OCI-LY7 (cell line): Measurements from ENCODE around the gene PILRA. TPM values are rescaled to one million over a fixed set of nuclear protein-coding genes. Genes with fewer than 3 reads are reported as not detected.

Source experiments
- BruUV-seq: library from RNA; stranded (reverse); fragments of 400-500 nt; replicated peaks from 2 replicates; lab custom pipeline; 2021; lab: Mats Ljungman, UMichigan
- CTCF ChIA-PET: fragments of 300-600 bp; sonication (Branson Sonifier 250); formaldehyde crosslinking; loops from one replicate; lab custom pipeline; 2022; ENCODE audit warnings: antibody characterized with exemption; ENCODE audit not compliant: unreplicated experiment; lab: Charles Lee
- POLR2A ChIA-PET: fragments of 300-600 bp; sonication (Branson Sonifier 250); formaldehyde crosslinking; loops from one replicate; lab custom pipeline; 2022; ENCODE audit warnings: antibody characterized with exemption; lab: Charles Lee
- DNase-seq: peaks from one replicate; pipeline ENCODE4 v3.0.0-alpha.2; 2015; ENCODE audit warnings: low spot score
- H2AFZ ChIP-seq: fragments of 200-600 bp; sonication (generic), shearing (Covaris generic); 2 replicates; pipeline ENCODE4 v1.6.1; 2014; ENCODE audit warnings: mild to moderate bottlenecking, antibody characterized with exemption, low read length, moderate library complexity
- H3K27ac ChIP-seq: fragments of 200-600 bp; sonication (generic); 2 replicates; pipeline ENCODE4 v1.5.1; 2014; ENCODE audit warnings: mixed run types, low read depth, mild to moderate bottlenecking, moderate library complexity, low read length, inconsistent platforms; ENCODE audit not compliant: poor library complexity, severe bottlenecking
- H3K36me3 ChIP-seq: fragments of 200-600 bp; sonication (generic); 2 replicates; pipeline ENCODE4 v1.6.1; 2014; ENCODE audit warnings: mild to moderate bottlenecking, antibody characterized with exemption, low read length, moderate library complexity, mixed read lengths; ENCODE audit not compliant: insufficient read depth
- H3K4me1 ChIP-seq: fragments of 200-600 bp; sonication (generic); 2 replicates; pipeline ENCODE4 v1.5.1; 2014; ENCODE audit warnings: mild to moderate bottlenecking, low read length; ENCODE audit not compliant: insufficient read depth, poor library complexity, severe bottlenecking
- H3K4me2 ChIP-seq: fragments of 200-600 bp; sonication (generic); 2 replicates; pipeline ENCODE4 v1.6.1; 2014; ENCODE audit warnings: mild to moderate bottlenecking, low read length
- H3K4me3 ChIP-seq: fragments of 200-600 bp; sonication (generic); 2 replicates; pipeline ENCODE4 v1.5.1; 2014; ENCODE audit warnings: mild to moderate bottlenecking, low read depth, low read length; ENCODE audit not compliant: poor library complexity, severe bottlenecking
- H3K79me2 ChIP-seq: fragments of 200-600 bp; sonication (generic); 2 replicates; pipeline ENCODE4 v1.6.1; 2016; ENCODE audit warnings: low read depth, mild to moderate bottlenecking, low read length, moderate library complexity, mixed read lengths; ENCODE audit not compliant: insufficient read depth
- H3K9me2 ChIP-seq: fragments of 200-600 bp; sonication (generic); 2 replicates; pipeline ENCODE4 v1.6.1; 2016; ENCODE audit warnings: mild to moderate bottlenecking, low read length, mixed read lengths; ENCODE audit not compliant: insufficient read depth
- H3K9me3 ChIP-seq: fragments of 200-600 bp; sonication (generic); 2 replicates; pipeline ENCODE4 v1.6.1; 2014; ENCODE audit warnings: mild to moderate bottlenecking, mixed run types, low read length, mixed read lengths
- H4K20me1 ChIP-seq: fragments of 200-600 bp; sonication (generic); 2 replicates; pipeline ENCODE4 v1.6.1; 2014; ENCODE audit warnings: mild to moderate bottlenecking, antibody characterized with exemption, low read length, moderate library complexity, mixed read lengths; ENCODE audit not compliant: insufficient read depth
- CTCF ChIP-seq: fragments of 200-600 bp; sonication (generic); conservative IDR thresholded peaks from 2 replicates; pipeline ENCODE4 v1.5.1; 2014; ENCODE audit warnings: mild to moderate bottlenecking, antibody characterized with exemption, low read length, moderate library complexity, mixed read lengths
- EZH2phosphoT487 ChIP-seq: fragments of 200-600 bp; sonication (generic); IDR thresholded peaks from 2 replicates; pipeline ENCODE4 v1.6.1; 2018; ENCODE audit warnings: low read depth, borderline replicate concordance, mild to moderate bottlenecking, mixed run types, antibody characterized with exemption, low read length, moderate library complexity, mixed read lengths
- intact Hi-C: fragments of 100-400 bp; cut with micrococcal nuclease; formaldehyde crosslinking; loops from one replicate; pipeline ENCODE4 v1.10.0; 2022; ENCODE audit not compliant: unreplicated experiment
- total RNA-seq, 2 experiments: library from RNA; depleted of rRNA in 1 of 2; stranded (reverse); fragments of >200 nt in 1 of 2; shearing (Covaris generic) in 1 of 2; gene quantifications; 2 replicates each; pipeline ENCODE4 v1.2.3, GENCODE V29; 2014 to 2022

Gene PILRA
- total RNA-seq, 2 experiments from 2014 or later: 8.0 to 16.0 TPM

- H3K27ac ChIP-seq: peak overlapping the region; percentile 93
- no peaks in the 10 kb centered on the region for H3K9me2 ChIP-seq
- POLR2A ChIA-PET: interaction anchor here (0.6 to 2.0 kb wide), 15 partner anchors 9 to 315 kb away, joined by 3 to 8 read pairs (median 4); no protein-coding TSS in a partner anchor
- peak overlapping the region; percentile 91 for H3K4me3 ChIP-seq
- H3K9me3 ChIP-seq: no peaks in the 10 kb centered on the region
- no peak; the same call in 1 of the 2 replicates for TF ChIP-seq CTCF
- TF ChIP-seq EZH2phosphoT487: no peak
- peak overlapping the region; percentile 76; the same call in 1 of the 2 replicates for H2AFZ ChIP-seq
- intact Hi-C loops: loop anchor here (1.0 kb wide), 1 partner anchor 60 kb away; no protein-coding TSS in a partner anchor
- peak; percentile 100 for DNase-seq
- peaks cover 9% of the 10 kb centered on the region; the same call in 1 of the 2 replicates for H4K20me1 ChIP-seq
- CTCF ChIA-PET: interaction anchor here (0.5 kb wide), 1 partner anchor 347 kb away, joined by 4 read pairs; no protein-coding TSS in a partner anchor
- H3K36me3 ChIP-seq: peaks cover 39% of the 10 kb centered on the region
- H3K79me2 ChIP-seq: peaks cover 36% of the 10 kb centered on the region
- H3K4me2 ChIP-seq: peak overlapping the region; percentile 96
- TSS peak; percentile 78 for BruUV-seq
- peaks cover 43% of the 10 kb centered on the region for H3K4me1 ChIP-seq
These were observed 55.8 kb downstream of the PILRA start for GRCh38 chr7:100428967-100429636.

GRCh38 chr7:100429637-100430492 lies 56.6 kb downstream of the PILRA start, which contains the start of gene MEPCE:
MEPCE (plus strand) TSS chr7:100429831; CDS start chr7:100430019, 188 bp downstream.
- H3K36me3 ChIP-seq: peaks cover 47% of the 10 kb centered on the region
- ChIA-PET CTCF (interaction anchor here (0.5 kb wide), 1 partner anchor 246 kb away, joined by 3 read pairs; no protein-coding TSS in a partner anchor), POLR2A (interaction anchor here (0.6 to 2.0 kb wide), 15 partner anchors 8 to 240 kb away, joined by 3 to 7 read pairs (median 3); no protein-coding TSS in a partner anchor)
- peaks cover 9% of the 10 kb centered on the region; the same call in 1 of the 2 replicates for H4K20me1 ChIP-seq
- peaks cover 50% of the 10 kb centered on the region for H3K4me1 ChIP-seq
- no peaks in the 10 kb centered on the region for H3K9me3 ChIP-seq
- H3K9me2 ChIP-seq: no peaks in the 10 kb centered on the region
- peak within 1 kb of the TSS; percentile 91 for H3K4me3 ChIP-seq
- BruUV-seq: no TSS peak
- peak within 1 kb of the TSS; percentile 96 for H3K4me2 ChIP-seq
- intact Hi-C loops: loop anchor here (1.0 kb wide), 1 partner anchor 61 kb away; no protein-coding TSS in a partner anchor
- H3K27ac ChIP-seq: peak within 1 kb of the TSS; percentile 93
- peaks cover 41% of the 10 kb centered on the region for H3K79me2 ChIP-seq
- H2AFZ ChIP-seq: peak within 1 kb of the TSS; percentile 76; the same call in 1 of the 2 replicates
- no peak for TF ChIP-seq EZH2phosphoT487
- TF ChIP-seq CTCF: no peak
- peak; percentile 96 for DNase-seq
